Parietal lobe (tissue), 1 donor: ENCODE results near the gene RET. TPM values are rescaled to one million over a fixed set of nuclear protein-coding genes. Genes with fewer than 3 reads are reported as not detected.

ENCODE experiments used
- total RNA-seq: library from RNA; depleted of rRNA; stranded (reverse); fragments of >200 nt; gene quantifications from one replicate; pipeline ENCODE4 v1.2.3, GENCODE V29; 2014

Gene RET
- total RNA-seq, result 1.6 TPM

DNA sequence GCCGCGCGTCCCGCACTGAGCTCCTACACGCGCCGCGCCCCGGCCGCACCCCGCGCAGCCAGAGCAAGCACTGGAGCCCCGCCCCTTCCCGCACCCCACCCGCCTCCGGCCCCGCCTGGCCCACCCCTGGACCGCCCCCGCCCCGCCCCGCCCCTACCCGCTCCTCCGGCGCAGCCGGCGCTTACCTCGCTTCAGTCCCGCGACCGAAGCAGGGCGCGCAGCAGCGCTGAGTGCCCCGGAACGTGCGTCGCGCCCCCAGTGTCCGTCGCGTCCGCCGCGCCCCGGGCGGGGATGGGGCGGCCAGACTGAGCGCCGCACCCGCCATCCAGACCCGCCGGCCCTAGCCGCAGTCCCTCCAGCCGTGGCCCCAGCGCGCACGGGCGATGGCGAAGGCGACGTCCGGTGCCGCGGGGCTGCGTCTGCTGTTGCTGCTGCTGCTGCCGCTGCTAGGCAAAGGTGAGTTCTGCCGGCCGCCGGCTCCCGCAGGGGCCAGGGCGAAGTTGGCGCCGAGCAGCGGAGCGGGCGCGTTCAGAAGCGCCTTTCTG lies at the start of gene RET:
Gene RET, plus strand, starts transcription at position 194 of the 545 bp plus-strand sequence. Its CDS starts 190 bp downstream, at position 384.

GRCh38 chr10:43138021-43138756 lies 61.3 kb downstream of the RET start, which contains the start of gene CSGALNACT2:
Gene CSGALNACT2 (plus strand): TSS chr10:43138445. CDS start chr10:43155150, 16,705 bp downstream.

Other genes starting within 250 kb of the RET start
- 49.8 TPM for gene CSGALNACT2, start 61.4 kb downstream of the RET start, total RNA-seq
- 11.6 TPM for gene RASGEF1A, start 190.0 kb downstream of the RET start, total RNA-seq